Mucosa of descending colon (tissue), 3 donors: ENCODE data around the gene WDR18. TPM values are rescaled to one million over a fixed set of nuclear protein-coding genes. Genes with fewer than 3 reads are reported as not detected.

Experiments
- ATAC-seq: fragments of 200-7000 bp; cut with Tn5 transposase; one replicate; pipeline ENCODE4 v1.9.1; 2020; ENCODE audit warnings: mild to moderate bottlenecking, moderate library complexity
- DNase-seq, 3 donors: peaks; one replicate each; pipeline ENCODE4 v3.0.0-alpha.2; 2020
- H3K36me3 ChIP-seq: fragments of 200-600 bp; one replicate; pipeline ENCODE4 v1.8.0; 2021; ENCODE audit warnings: low read depth, mild to moderate bottlenecking
- H3K4me1 ChIP-seq: fragments of 200-600 bp; one replicate; pipeline ENCODE4 v1.8.0; 2021; ENCODE audit warnings: low read depth, mild to moderate bottlenecking
- H3K4me3 ChIP-seq: fragments of 200-600 bp; one replicate; pipeline ENCODE4 v1.8.0; 2021; ENCODE audit warnings: mild to moderate bottlenecking
- H3K9me3 ChIP-seq: fragments of 200-600 bp; one replicate; pipeline ENCODE4 v1.8.0; 2021; ENCODE audit warnings: mild to moderate bottlenecking
- CTCF ChIP-seq: fragments of 200-600 bp; IDR thresholded peaks from one replicate; pipeline ENCODE4 v1.8.0; 2022; ENCODE audit warnings: antibody characterized with exemption, mild to moderate bottlenecking
- intact Hi-C, 2 donors: fragments of 100-400 bp; cut with DNase I in 1 of 2; cut with micrococcal nuclease in 1 of 2; formaldehyde crosslinking; loops; one replicate each; pipeline versions ENCODE4 v1.11.0 to v1.11.1; 2022; cut with DNase I, micrococcal nuclease
- total RNA-seq, 3 donors: library from RNA; stranded (reverse); fragmentation: NEBNext Ultra II Directional in 2 of 3; extraction: Animal tissue kit (Norgen Biotek cat#: 25700) in 2 of 3; gene quantifications; one replicate each; pipeline versions ENCODE4 v1.2.1 to v1.2.4, GENCODE V29; 2021 to 2023
- donor health status: DM: no; HTN: no; CAD: no; lungs with moderate emphysema.
- donor health status: DM: no; HTN: no; CAD: no.
- donor health status: DM: no; HTN: yes; CAD: no.

The WDR18 gene
- total RNA-seq, 3 donors from 2014 or later = 23.8 to 42.0 (median 33.0) TPM

GRCh38 chr19:1011831-1012333 lies 27.7 kb downstream of the WDR18 start:
- ATAC-seq = no peak
- H3K9me3 ChIP-seq = no peaks in the 10 kb centered on the region
- no peak for TF ChIP-seq CTCF
- no peak overlapping the region for H3K4me3 ChIP-seq
- no peak for DNase-seq
- peaks cover 7% of the 10 kb centered on the region for H3K36me3 ChIP-seq
- intact Hi-C loops = no loop called here
- H3K4me1 ChIP-seq = peaks cover 14% of the 10 kb centered on the region

GRCh38 chr19:1012334-1012733 lies 28.2 kb downstream of the WDR18 start:
- no peak for TF ChIP-seq CTCF
- H3K4me3 ChIP-seq = no peak overlapping the region
- no peak for DNase-seq
- peaks cover 19% of the 10 kb centered on the region for H3K4me1 ChIP-seq
- no peak for ATAC-seq
- intact Hi-C loops = no loop called here
- no peaks in the 10 kb centered on the region for H3K9me3 ChIP-seq
- peaks cover 7% of the 10 kb centered on the region for H3K36me3 ChIP-seq

GRCh38 chr19:1013218-1013617 lies 29.1 kb downstream of the WDR18 start:
- DNase-seq (no peak), ATAC-seq (no peak)
- TF ChIP-seq CTCF = no peak
- intact Hi-C loops = no loop called here
- Histone ChIP-seq H3K36me3 (peaks cover 7% of the 10 kb centered on the region), H3K4me1 (peaks cover 27% of the 10 kb centered on the region), H3K4me3 (no peak overlapping the region), H3K9me3 (no peaks in the 10 kb centered on the region)

- Histone ChIP-seq H3K4me1 (peaks cover 39% of the 10 kb centered on the region), H3K4me3 (no peak overlapping the region), H3K36me3 (peaks cover 3% of the 10 kb centered on the region), H3K9me3 (no peaks in the 10 kb centered on the region)
- intact Hi-C loops = no loop called here
- no peak for TF ChIP-seq CTCF
- no peak for DNase-seq
- ATAC-seq = no peak
These were observed 30.3 kb downstream of the WDR18 start for GRCh38 chr19:1014161-1015060.

GRCh38 chr19:1015061-1015781 lies 31.1 kb downstream of the WDR18 start:
- no peak for TF ChIP-seq CTCF
- Histone ChIP-seq H3K4me3 (no peak overlapping the region), H3K4me1 (peaks cover 41% of the 10 kb centered on the region), H3K36me3 (peaks cover 3% of the 10 kb centered on the region), H3K9me3 (no peaks in the 10 kb centered on the region)
- DNase-seq (peak in 1 of 3 donors; percentile 31), ATAC-seq (no peak)
- intact Hi-C loops = no loop called here
